K562 (cell line): ENCODE data around the gene CFAP97D2. TPM values are rescaled to one million over a fixed set of nuclear protein-coding genes. Genes with fewer than 3 reads are reported as not detected.

Experiments used
- BCL6 ChIP-seq: fragments of 250-450 bp; sonication (Bioruptor Pico); IDR thresholded peaks from 2 replicates; pipeline ENCODE4 v1.4.0; 2020
- FOSL1 ChIP-seq: fragments of 200-800 bp; sonication (Bioruptor generic); conservative IDR thresholded peaks from 2 replicates; pipeline ENCODE4 v1.6.1; 2016; ENCODE audit warnings: missing genetic modification characterization, missing compliant biosample characterization
- FOXJ3 ChIP-seq: sonication (generic); formaldehyde crosslinking; IDR thresholded peaks from 2 replicates; pipeline ENCODE4 v1.4.0; 2020; ENCODE audit warnings: mild to moderate bottlenecking, missing genetic modification reagents
- GABPA ChIP-seq: fragments of 200-800 bp; sonication (Bioruptor generic); conservative IDR thresholded peaks from 2 replicates; pipeline ENCODE4 v1.6.1; 2016; ENCODE audit warnings: low read depth, missing genetic modification characterization, missing compliant biosample characterization
- JUN ChIP-seq, 2 experiments: sonication (generic) in 1 of 2; formaldehyde crosslinking in 1 of 2; IDR thresholded peaks; 2 replicates each; pipeline versions ENCODE4 v1.6.1 to v1.8.0; 2012 to 2022; ENCODE audit warnings: borderline replicate concordance in 2 of 2, mild to moderate bottlenecking in 2 of 2, improper control_type of control experiment in 1 of 2, low read depth in 1 of 2, low read length in 1 of 2, missing genetic modification reagents in 1 of 2
- KAT2B ChIP-seq: IDR thresholded peaks from one replicate; pipeline ENCODE4 v1.6.1; 2012; ENCODE audit warnings: low read depth, mild to moderate bottlenecking, control low read depth, inconsistent platforms, low read length, moderate library complexity
- MCM3 ChIP-seq: fragments of 450-650 bp; IDR thresholded peaks from 2 replicates; pipeline ENCODE4 v1.6.1; 2016
- MEIS2 ChIP-seq: fragments of 450-650 bp; IDR thresholded peaks from 2 replicates; pipeline ENCODE4 v1.6.1; 2014; ENCODE audit warnings: mild to moderate bottlenecking; ENCODE audit not compliant: partially characterized antibody
- PHF21A ChIP-seq: fragments of 450-650 bp; IDR thresholded peaks from 2 replicates; pipeline ENCODE4 v1.6.1; 2017; ENCODE audit warnings: low read depth, borderline replicate concordance
- POLR2G ChIP-seq: fragments of 200-400 bp; formaldehyde crosslinking; IDR thresholded peaks from 2 replicates; pipeline ENCODE4 v1.6.1; 2017; ENCODE audit warnings: low read depth, mild to moderate bottlenecking, antibody characterized with exemption, low read length, moderate library complexity
- RBM15 ChIP-seq: fragments of 200-400 bp; formaldehyde crosslinking; IDR thresholded peaks from 2 replicates; pipeline ENCODE4 v1.6.1; 2018; ENCODE audit warnings: mild to moderate bottlenecking, low read length, moderate library complexity; ENCODE audit not compliant: insufficient read depth
- RBM25 ChIP-seq: fragments of 200-400 bp; formaldehyde crosslinking; IDR thresholded peaks from 2 replicates; pipeline ENCODE4 v1.6.1; 2018; ENCODE audit warnings: low read length, low read depth, moderate library complexity; ENCODE audit not compliant: severe bottlenecking
- RERE ChIP-seq: sonication (generic); formaldehyde crosslinking; IDR thresholded peaks from 2 replicates; pipeline ENCODE4 v1.8.0; 2023; ENCODE audit warnings: missing genetic modification reagents, mild to moderate bottlenecking, borderline replicate concordance
- SMC3 ChIP-seq: conservative IDR thresholded peaks from 2 replicates; pipeline ENCODE4 v1.6.1; 2011; ENCODE audit warnings: low read depth, low read length, improper control_type of control experiment; ENCODE audit not compliant: insufficient read depth
- SRF ChIP-seq, 2 experiments: fragments of 250-450, 450-650 bp in 1 of 2; sonication (Bioruptor Pico) in 1 of 2; sonication (generic) in 1 of 2; formaldehyde crosslinking; IDR thresholded peaks; 2 replicates each; pipeline versions ENCODE4 v1.5.0 to v1.5.1; 2020 to 2022; ENCODE audit warnings: mild to moderate bottlenecking in 1 of 2, missing genetic modification reagents in 1 of 2
- TCF7L2 ChIP-seq: fragments of 150-350 bp; IDR thresholded peaks from 2 replicates; pipeline ENCODE4 v1.6.1; 2016; ENCODE audit warnings: low read depth, mild to moderate bottlenecking, low read length, moderate library complexity
- ZNF707 ChIP-seq: fragments of 250-450 bp; sonication (Bioruptor Pico); conservative IDR thresholded peaks from 2 replicates; pipeline ENCODE4 v1.8.0; 2022; ENCODE audit warnings: inconsistent platforms, mild to moderate bottlenecking, moderate library complexity
- ZNF766 ChIP-seq: fragments of 200-800 bp; sonication (Bioruptor generic); conservative IDR thresholded peaks from 2 replicates; pipeline ENCODE4 v1.6.1; 2016; ENCODE audit warnings: missing genetic modification characterization, missing compliant biosample characterization
- polyA plus RNA-seq, 8 experiments: library from polyadenylated mRNA; depleted of rRNA in 4 of 8; stranded (reverse) in 5 of 8; unstranded in 3 of 8; fragments of >200 nt; fragmentation: Nextera tagmentation in 2 of 8; fragmentation: Illumina TruSeq in 1 of 8; extraction: Ambion mirVana in 2 of 8; extraction: Trizol in 1 of 8; gene quantifications; 2 replicates each; pipeline versions ENCODE4 v1.2.1 to v1.2.3, GENCODE V29; 2011 to 2014; ENCODE audit warnings: inconsistent platforms in 1 of 8, missing spikeins in 1 of 8
- total RNA-seq, 7 experiments: library from RNA; depleted of rRNA in 6 of 7; stranded (reverse); fragments of >200 nt in 6 of 7; fragmentation: Illumina TruSeq in 2 of 7; extraction: Trizol in 2 of 7; gene quantifications; 2 replicates each; pipeline versions ENCODE4 v1.2.1 to v1.2.3, GENCODE V29; 2011 to 2021; ENCODE audit warnings: low replicate concordance in 1 of 7

Gene CFAP97D2
- total and polyA plus RNA-seq, 9 of the 15 experiments (the other 6 are each of a cell fraction or from before 2014, with no cell fraction given), result not detected

DNA sequence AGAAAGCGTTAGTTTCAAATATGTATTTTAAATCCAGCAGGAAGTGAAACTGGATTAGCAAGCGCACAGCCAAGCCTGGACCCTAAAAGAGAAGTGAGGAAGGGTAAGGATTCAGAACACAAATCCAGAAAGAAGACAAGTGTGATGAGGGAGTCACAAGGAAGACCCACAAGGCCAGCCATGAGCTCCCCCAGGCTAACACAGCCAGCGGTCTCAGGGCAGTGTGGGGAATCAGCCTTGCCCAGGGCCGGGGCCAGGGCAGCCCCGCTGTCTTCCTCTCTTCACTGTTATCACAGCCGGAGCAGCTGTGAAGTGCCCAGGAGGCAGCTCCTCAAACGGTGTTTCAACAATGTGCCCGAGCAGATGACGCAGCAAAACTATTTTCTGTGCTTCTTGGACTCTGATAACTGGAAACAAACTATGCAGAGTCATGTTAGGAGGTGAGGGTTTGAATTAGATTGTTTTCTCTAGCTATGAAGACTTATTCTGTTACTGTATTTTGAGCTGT lies 43.5 kb downstream of the CFAP97D2 start (continued):
- TF ChIP-seq RERE (CRISPR knock-in tag) (no peak), ZNF766 (CRISPR knock-in tag) (0 out of 2 replicates have a peak, but pooled peaks have one; percentile 59), ZNF707 (no peak), GABPA (no peak), TCF7L2 (no peak), FOSL1 (peak; percentile 54), RBM25 (no peak), RBM15 (no peak), FOXJ3 (CRISPR knock-in tag) (no peak), SRF (CRISPR knock-in tag; IDR thresholded peaks at IDR 0.05) (no peak), JUN (IDR thresholded peaks at IDR 0.05; ENCODE audit: borderline replicate concordance, low read depth, low read length) (0 out of 2 replicates have a peak, but pooled peaks have one; percentile 28), JUN (CRISPR knock-in tag; IDR thresholded peaks at IDR 0.05; ENCODE audit: borderline replicate concordance) (no peak), MEIS2 (no peak), KAT2B (no peak), SMC3 (no peak), PHF21A (no peak), BCL6 (no peak), MCM3 (no peak), POLR2G (peak; percentile 61)
